Colonic mucosa (tissue), 4 donors: ENCODE measurements around the gene AK1. TPM values are rescaled to one million over a fixed set of nuclear protein-coding genes. Genes with fewer than 3 reads are reported as not detected.

Source experiments
- DNase-seq: peaks from one replicate; pipeline ENCODE4 v3.0.0-alpha.2; 2020
- H3K27ac ChIP-seq: fragments of 200-600 bp; one replicate; pipeline ENCODE4 v1.8.0; 2021
- H3K27me3 ChIP-seq: fragments of 200-600 bp; one replicate; pipeline ENCODE4 v1.8.0; 2021
- H3K36me3 ChIP-seq: fragments of 200-600 bp; one replicate; pipeline ENCODE4 v1.8.0; 2021
- H3K4me1 ChIP-seq: fragments of 200-600 bp; one replicate; pipeline ENCODE4 v1.8.0; 2021; ENCODE audit warnings: mild to moderate bottlenecking
- H3K4me3 ChIP-seq: fragments of 200-600 bp; one replicate; pipeline ENCODE4 v1.8.0; 2021
- H3K9ac ChIP-seq, 2 donors: one replicate each; pipeline ENCODE4 v1.7.0; 2013; ENCODE audit warnings: control low read depth in 2 of 2, low read depth in 2 of 2, low read length in 2 of 2
- H3K9me3 ChIP-seq: fragments of 200-600 bp; one replicate; pipeline ENCODE4 v1.8.0; 2021
- CTCF ChIP-seq: fragments of 200-600 bp; IDR thresholded peaks from one replicate; pipeline ENCODE4 v1.8.0; 2022; ENCODE audit warnings: antibody characterized with exemption, mild to moderate bottlenecking
- intact Hi-C: fragments of 100-400 bp; cut with DNase I; formaldehyde crosslinking; loops from one replicate; pipeline ENCODE4 v1.14.1; 2022
- total RNA-seq, 2 donors: library from RNA; stranded (reverse); fragmentation: NEBNext Ultra II Directional in 1 of 2; extraction: Animal tissue kit (Norgen Biotek cat#: 25700) in 1 of 2; gene quantifications; one replicate each; pipeline ENCODE4 v1.2.1, GENCODE V29; 2021
- donor health status: healthy.
- donor health status: DM: no; HTN: no; CAD: no.
- donor health status: DM: no; HTN: no; CAD: no.

AK1 gene
- total RNA-seq, 2 donors from 2014 or later = 159 to 166 TPM

GRCh38 chr9:127853312-127854183 is 23.9 kb downstream of the AK1 start:
- no peak for TF ChIP-seq CTCF
- DNase-seq = no peak
- peak overlapping the region; percentile 2 to 86 for H3K9ac ChIP-seq

GRCh38 chr9:127852829-127853228 is 24.6 kb downstream of the AK1 start:
- Histone ChIP-seq H3K9me3 (peaks cover 3% of the 10 kb centered on the region), H3K27me3 (no peaks in the 10 kb centered on the region), H3K4me1 (no peaks in the 10 kb centered on the region), H3K36me3 (no peaks in the 10 kb centered on the region), H3K9ac (peak overlapping the region; percentile 2 to 64), H3K27ac (peak overlapping the region; percentile 27), H3K4me3 (peak overlapping the region; percentile 37)
- TF ChIP-seq CTCF = no peak
- intact Hi-C loops = no loop called here
- DNase-seq = no peak

More at GRCh38 chr9:127853312-127854183, 23.9 kb downstream of the AK1 start:
- Histone ChIP-seq H3K4me3 (peak overlapping the region; percentile 37), H3K27me3 (no peaks in the 10 kb centered on the region), H3K27ac (peak overlapping the region; percentile 74), H3K9me3 (peaks cover 3% of the 10 kb centered on the region), H3K36me3 (no peaks in the 10 kb centered on the region), H3K4me1 (peaks cover 3% of the 10 kb centered on the region)
- intact Hi-C loops = no loop called here

DNA sequence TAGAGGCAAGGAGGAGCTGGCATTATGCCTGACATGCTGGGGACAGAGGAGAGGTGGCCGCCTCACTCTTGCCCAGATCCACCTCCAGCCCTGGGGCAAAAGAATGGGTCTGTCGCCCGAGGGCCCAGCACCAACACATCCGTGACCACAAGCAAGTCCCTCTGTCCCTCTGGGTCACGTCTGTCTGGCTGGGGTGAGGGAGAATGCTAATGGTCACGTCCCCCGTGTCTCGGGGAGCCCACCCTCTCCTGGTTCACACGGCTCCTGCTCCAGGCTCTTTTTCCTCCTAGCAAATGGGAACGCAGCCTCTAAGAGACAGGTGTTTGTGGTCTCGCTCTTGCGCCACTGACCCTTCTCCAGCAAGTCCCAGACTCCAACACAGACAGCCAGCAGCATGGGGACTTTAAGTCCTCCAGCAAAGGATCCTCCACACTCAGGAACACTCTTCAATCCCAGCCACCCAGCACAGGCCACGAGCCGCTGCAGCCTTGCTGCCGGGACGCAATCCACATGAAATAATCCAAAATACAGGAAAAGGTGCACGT is 27.1 kb downstream of the AK1 start:
- intact Hi-C loops = no loop called here
- H3K4me1 ChIP-seq = no peaks in the 10 kb centered on the region
- no peak for TF ChIP-seq CTCF
- H3K9ac ChIP-seq = no peak overlapping the region
- DNase-seq = no peak
- H3K4me3 ChIP-seq = no peak overlapping the region
- no peak overlapping the region for H3K27ac ChIP-seq
- H3K27me3 ChIP-seq = no peaks in the 10 kb centered on the region
- H3K9me3 ChIP-seq = peaks cover 3% of the 10 kb centered on the region
- no peaks in the 10 kb centered on the region for H3K36me3 ChIP-seq

- Histone ChIP-seq H3K4me1 (no peaks in the 10 kb centered on the region), H3K27ac (no peak overlapping the region), H3K36me3 (no peaks in the 10 kb centered on the region), H3K9me3 (peaks cover 3% of the 10 kb centered on the region), H3K9ac (no peak overlapping the region), H3K27me3 (no peaks in the 10 kb centered on the region), H3K4me3 (no peak overlapping the region)
- intact Hi-C loops = no loop called here
- TF ChIP-seq CTCF = no peak
- DNase-seq = no peak
Measured at GRCh38 chr9:127848756-127849504, 28.5 kb downstream of the AK1 start.
